ENCODE data around the gene LINC00237. TPM values are rescaled to one million over a fixed set of nuclear protein-coding genes. Genes with fewer than 3 reads are reported as not detected.

Gene LINC00237
- total RNA-seq, 4 donors from 2014 or later: 0.83 TPM; not detected in 3

DNA sequence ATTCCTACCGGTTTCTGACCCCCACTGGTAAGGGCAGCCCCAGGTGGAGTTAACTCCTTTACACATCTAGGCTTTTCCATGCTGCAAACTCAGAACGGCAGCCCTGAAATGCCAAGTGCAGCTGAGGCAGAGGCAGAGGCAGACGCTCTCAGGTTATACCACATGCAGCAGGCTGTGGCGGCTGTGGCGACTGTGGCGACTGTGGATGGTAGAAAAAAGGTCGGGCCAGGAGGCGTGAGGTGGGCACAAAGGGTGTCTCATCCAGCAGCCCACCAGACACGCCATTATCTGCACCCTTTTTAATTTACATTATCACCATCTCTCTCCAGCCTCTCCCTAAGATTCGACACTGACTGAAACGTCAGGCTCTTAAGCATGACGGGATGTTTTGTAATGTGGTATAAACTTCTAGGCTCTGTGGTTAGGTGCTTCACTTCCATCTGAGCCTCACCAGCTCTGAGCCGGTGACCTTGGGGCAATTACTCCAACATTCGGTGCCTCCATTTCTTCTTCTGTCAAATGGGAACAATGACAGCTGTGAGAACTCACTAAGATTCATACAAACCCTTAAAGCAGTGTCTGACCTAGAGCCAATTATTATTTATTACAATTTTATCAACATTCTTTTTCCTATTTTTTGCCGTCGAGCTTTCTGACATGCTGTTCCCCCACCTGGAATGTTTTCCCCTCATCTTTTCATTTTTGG lies 27.9 kb upstream of the LINC00237 start:
- WGBS: 92% methylated on average over 16 of the region's 16 CpGs
- H3K36me3 ChIP-seq: peaks cover 22% of the 10 kb centered on the region

DNA sequence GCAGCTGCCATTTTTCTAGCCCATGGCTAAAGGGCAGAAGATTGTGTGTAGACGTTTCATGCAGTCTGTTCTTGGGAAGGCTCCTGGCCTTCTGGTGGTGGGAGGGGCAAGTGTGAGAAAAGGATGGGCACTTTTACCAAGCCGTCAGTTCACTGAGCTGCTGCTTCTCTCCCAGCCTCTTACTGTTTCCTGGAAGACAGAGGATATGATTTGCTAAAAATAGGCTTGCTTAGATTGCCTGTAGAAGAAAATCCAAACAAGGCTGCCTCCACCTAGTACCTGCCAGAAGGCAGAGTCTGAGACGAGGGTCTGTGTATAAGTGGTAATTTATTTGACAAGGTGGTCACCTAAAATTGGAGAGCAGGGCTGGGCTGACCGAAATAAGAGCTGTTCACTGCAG lies 27.2 kb upstream of the LINC00237 start:
- TF ChIP-seq POLR2AphosphoS5 (IDR thresholded peaks at IDR 0.05) (no peak), CTCF (IDR thresholded peaks at IDR 0.05) (no peak), POLR2A (IDR thresholded peaks at IDR 0.05) (no peak), EP300 (IDR thresholded peaks at IDR 0.05) (no peak)
- no peaks in the 10 kb centered on the region for H3K27me3 ChIP-seq
- H3K9me3 ChIP-seq: no peaks in the 10 kb centered on the region
- no peak for DNase-seq (ENCODE audit: low spot score in 2 of 2)
- H3K4me1 ChIP-seq: no peaks in the 10 kb centered on the region
- no peak overlapping the region for H3K4me3 ChIP-seq
- H3K27ac ChIP-seq: no peak overlapping the region
- peaks cover 22% of the 10 kb centered on the region for H3K36me3 ChIP-seq
- 84% methylated on average over 4 of the region's 4 CpGs for WGBS

More for the DNA sequence above, 27.9 kb upstream of the LINC00237 start:
- Histone ChIP-seq H3K27ac (no peak overlapping the region), H3K27me3 (no peaks in the 10 kb centered on the region), H3K4me3 (no peak overlapping the region), H3K9me3 (no peaks in the 10 kb centered on the region), H3K4me1 (no peaks in the 10 kb centered on the region)
- TF ChIP-seq EP300 (IDR thresholded peaks at IDR 0.05) (no peak), CTCF (IDR thresholded peaks at IDR 0.05) (no peak)
- no peak for DNase-seq (ENCODE audit: low spot score in 2 of 2)

DNA sequence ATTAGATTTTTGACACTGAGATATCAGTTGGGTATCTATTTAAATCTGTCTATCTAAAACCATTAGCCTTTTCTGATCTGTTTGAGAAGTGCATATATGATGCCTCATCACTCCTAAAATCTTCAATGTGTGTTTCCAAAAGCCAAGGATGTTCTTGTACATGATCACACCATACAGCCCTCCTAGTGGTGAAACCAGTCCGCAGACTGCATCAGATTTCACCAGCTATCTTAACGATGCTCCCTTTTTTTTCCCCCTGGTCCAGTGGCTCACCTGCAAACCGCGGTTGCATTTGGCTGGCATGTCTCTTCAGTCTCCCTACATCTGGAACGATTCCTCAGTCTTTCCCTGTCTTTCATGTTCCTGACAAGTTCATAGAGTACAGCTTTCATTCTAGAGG lies 23.7 kb upstream of the LINC00237 start:
- H3K36me3 ChIP-seq: peaks cover 7% of the 10 kb centered on the region
- no peaks in the 10 kb centered on the region for H3K27me3 ChIP-seq
- H3K27ac ChIP-seq: no peak overlapping the region
- H3K4me3 ChIP-seq: no peak overlapping the region
- DNase-seq (ENCODE audit: low spot score in 2 of 2): no peak
- H3K4me1 ChIP-seq: peaks cover 20% of the 10 kb centered on the region
- H3K9me3 ChIP-seq: no peaks in the 10 kb centered on the region
- WGBS: 78% methylated on average over 5 of the region's 5 CpGs
- TF ChIP-seq EP300 (IDR thresholded peaks at IDR 0.05) (no peak), CTCF (IDR thresholded peaks at IDR 0.05) (no peak), POLR2A (IDR thresholded peaks at IDR 0.05) (no peak), POLR2AphosphoS5 (IDR thresholded peaks at IDR 0.05) (no peak)

GRCh38 chr20:21127201-21127981 lies 21.2 kb upstream of the LINC00237 start:
- TF ChIP-seq POLR2A (IDR thresholded peaks at IDR 0.05) (no peak), POLR2AphosphoS5 (IDR thresholded peaks at IDR 0.05) (no peak), EP300 (IDR thresholded peaks at IDR 0.05) (no peak), CTCF (IDR thresholded peaks at IDR 0.05) (no peak)
- peaks cover 21% of the 10 kb centered on the region for H3K4me1 ChIP-seq
- WGBS: 73% methylated on average over 5 of the region's 5 CpGs

GRCh38 chr20:21126581-21126870 lies 20.4 kb upstream of the LINC00237 start:
- no peak for DNase-seq (ENCODE audit: low spot score in 2 of 2)
- H3K27ac ChIP-seq: peak overlapping the region; percentile 82
- 6% methylated on average over 8 of the region's 8 CpGs for WGBS
- peak overlapping the region; percentile 98 for H3K4me3 ChIP-seq
- H3K9me3 ChIP-seq: no peaks in the 10 kb centered on the region
- H3K4me1 ChIP-seq: peaks cover 21% of the 10 kb centered on the region
- TF ChIP-seq CTCF (IDR thresholded peaks at IDR 0.05) (no peak), POLR2A (IDR thresholded peaks at IDR 0.05) (no peak), EP300 (IDR thresholded peaks at IDR 0.05) (no peak), POLR2AphosphoS5 (IDR thresholded peaks at IDR 0.05) (no peak)
- H3K36me3 ChIP-seq: no peaks in the 10 kb centered on the region
- H3K27me3 ChIP-seq: no peaks in the 10 kb centered on the region

More at GRCh38 chr20:21127201-21127981, 21.2 kb upstream of the LINC00237 start:
- no peak for DNase-seq (ENCODE audit: low spot score in 2 of 2)
- H3K27ac ChIP-seq: no peak overlapping the region
- H3K4me3 ChIP-seq: no peak overlapping the region
- H3K27me3 ChIP-seq: no peaks in the 10 kb centered on the region
- H3K9me3 ChIP-seq: no peaks in the 10 kb centered on the region
- H3K36me3 ChIP-seq: no peaks in the 10 kb centered on the region
